Embryonic facial prominence (tissue), 1 donor: ENCODE data around the gene SEMA4G.

Source experiments
- DNase-seq: peaks from one replicate; pipeline ENCODE4 v3.0.0-alpha.2; 2016; ENCODE audit errors: extremely low spot score

Gene SEMA4G

DNA sequence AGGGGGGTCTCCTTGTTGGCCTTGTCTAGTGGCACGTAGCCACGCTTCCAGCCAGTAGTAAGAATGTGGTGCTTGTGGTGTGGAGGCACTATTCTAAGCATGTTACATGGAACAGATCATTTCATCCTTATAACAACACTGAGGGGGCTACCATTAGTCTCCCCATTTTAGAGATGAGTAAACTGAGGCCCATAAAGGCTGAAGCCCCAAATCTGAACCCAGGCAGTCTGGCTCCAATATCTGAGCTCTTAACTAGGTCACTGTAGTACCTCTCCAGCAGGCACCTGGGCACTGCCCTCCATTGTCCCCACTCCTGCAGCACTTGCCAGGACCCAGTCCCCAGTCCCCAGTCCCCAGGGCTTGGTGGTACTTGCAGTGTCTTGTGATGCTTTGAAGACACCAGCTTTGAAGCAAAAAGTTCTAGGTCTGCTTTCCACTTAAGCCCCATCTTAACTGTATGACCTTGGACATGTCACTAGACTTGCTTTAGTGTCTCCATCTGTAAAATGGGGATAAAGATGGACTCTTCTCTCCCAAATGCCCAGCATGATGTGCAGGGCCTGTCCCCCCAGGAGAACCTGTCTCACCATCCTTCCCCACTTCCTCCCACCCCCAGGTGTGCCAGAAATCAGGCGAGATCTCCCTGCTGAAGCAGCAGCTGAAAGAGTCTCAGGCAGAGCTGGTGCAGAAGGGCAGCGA is 36.7 kb downstream of the SEMA4G start:
- DNase-seq: no peak

DNA sequence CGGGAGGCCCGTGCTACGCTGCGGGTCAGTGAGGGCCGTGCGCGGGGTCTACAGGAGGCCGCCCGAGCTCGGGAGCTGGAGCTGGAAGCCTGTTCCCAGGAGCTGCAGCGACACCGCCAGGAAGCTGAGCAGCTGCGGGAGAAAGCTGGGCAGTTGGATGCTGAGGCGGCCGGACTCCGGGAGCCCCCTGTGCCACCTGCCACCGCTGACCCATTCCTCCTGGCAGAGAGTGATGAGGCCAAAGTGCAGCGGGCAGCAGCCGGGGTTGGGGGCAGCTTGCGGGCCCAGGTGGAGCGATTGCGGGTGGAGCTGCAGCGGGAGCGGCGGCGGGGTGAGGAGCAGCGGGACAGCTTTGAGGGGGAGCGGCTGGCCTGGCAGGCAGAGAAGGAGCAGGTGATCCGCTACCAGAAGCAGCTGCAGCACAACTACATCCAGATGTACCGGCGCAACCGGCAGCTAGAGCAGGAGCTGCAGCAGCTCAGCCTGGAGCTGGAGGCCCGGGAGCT is 37.3 kb downstream of the SEMA4G start:
- DNase-seq: no peak

DNA sequence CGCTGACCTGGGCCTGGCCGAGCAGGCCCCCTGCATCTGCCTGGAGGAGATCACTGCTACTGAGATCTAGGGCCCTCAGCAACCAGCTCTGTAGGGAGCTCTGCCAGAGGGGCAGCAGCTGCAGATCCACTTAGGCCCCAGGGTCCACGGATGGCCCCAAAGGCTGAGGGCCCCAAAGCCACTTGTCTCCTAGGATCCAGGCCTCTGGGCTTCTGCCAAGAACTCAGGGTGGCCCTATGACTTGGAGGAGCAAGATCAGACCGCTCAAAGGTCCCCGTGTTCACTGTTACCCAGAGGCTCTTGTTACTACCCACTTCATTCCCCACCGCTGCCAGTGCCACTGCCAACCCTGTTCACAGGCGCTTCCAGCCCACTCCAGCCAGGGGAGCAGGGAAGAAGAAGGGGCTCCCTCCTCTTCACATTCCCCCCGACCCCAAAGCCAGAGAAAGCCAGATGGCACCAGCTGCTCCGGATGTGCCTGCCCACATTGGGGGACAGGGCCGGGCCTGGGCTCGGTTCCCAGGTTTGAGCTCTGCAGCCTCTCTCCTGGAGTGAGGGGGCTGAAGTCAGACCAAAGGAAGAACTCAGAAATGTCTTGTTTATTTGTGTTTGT is 37.9 kb downstream of the SEMA4G start:
- DNase-seq: no peak

DNA sequence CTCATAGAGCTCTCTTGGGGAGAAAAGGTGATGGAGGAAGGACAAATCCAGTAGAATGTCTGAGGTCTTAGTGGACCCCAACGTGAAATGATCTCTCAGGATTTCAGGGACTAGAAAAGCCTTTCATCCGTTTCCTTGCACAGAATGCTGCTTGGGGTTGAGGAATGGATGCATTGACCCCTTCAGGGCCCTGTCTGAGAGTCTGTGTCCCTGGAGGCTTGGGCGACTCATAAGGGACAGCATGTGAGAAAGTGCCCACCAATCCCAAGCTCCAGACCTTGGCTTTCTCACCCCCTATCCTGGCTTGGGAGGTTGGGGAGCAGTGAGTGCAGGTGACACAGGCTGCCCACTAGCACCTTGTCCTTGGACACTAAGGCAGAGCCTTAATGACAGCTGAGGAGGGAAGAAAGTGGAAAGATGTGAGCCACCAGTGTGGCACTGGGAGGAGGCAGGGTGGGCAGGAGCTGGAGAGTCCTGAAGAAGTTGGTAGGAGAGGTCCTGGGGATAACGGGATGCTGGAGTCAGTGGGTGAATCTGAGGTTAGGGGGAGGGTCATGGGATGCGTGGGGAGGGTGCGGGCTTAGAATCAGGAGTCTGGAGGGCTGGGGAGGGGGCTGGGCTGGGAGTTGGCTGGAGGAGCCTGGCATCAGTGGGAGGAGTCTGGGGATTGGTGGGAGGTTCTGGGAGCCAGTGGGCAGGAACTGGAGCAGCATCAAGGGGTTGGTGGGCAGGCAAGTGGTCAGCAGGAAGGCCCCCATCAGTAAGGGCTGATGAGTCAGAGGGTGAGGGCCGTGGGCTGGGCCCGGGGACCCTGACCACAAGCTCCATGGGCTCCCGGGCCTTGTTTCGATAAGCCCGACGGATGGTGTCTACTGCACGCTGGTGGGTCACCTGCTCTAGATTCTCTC is 38.9 kb downstream of the SEMA4G start:
- DNase-seq: no peak

DNA sequence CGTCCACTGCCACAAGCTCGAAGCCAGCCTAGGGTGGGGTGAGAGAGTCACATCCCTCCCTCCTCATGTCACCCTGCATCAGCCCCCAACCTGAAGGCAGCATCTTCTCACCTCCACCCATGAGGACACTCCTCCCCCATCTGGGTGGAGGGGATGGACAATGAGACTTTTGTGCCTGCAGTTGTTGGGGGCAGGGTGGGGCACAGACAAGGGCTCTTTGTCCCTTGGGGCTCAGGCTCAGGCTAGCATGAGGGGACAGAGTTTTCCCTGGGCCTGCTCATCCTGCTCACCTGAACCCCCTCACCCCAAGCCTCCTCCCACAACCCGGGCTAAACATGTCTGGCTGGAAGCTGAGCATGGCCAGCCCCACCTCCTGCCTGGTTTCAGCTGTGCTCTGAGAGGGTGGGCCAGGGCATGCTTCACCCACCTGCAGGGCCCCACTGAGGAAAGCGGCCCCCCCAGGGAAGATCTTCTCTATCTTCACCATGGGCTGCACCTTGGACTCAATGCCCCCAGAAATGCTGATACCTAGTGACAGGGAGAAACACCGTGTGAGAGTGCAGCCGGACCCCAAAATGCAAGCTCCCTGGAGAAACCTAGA is 39.6 kb downstream of the SEMA4G start:
- no peak for DNase-seq

DNA sequence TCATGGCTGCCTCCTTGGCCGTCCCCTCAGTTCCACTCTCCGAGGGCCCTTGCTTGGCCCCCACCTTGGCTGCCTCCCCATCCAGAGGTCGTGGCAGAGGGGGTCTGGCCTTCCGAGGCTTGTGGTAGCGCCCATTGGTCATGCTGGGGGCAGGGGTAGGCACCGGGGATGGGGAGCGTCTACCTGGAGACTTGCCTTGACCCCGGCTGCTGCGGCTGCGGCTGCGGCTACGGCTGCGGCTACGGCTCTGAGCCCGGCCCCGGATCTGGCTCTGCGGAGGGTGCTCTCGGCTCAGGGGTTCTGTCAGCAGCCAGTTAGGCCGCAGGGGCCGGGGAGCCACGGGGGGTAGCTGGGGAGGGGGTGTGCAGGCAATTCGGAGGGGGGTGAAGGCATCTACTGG is 41.0 kb downstream of the SEMA4G start:
- no peak for DNase-seq

DNA sequence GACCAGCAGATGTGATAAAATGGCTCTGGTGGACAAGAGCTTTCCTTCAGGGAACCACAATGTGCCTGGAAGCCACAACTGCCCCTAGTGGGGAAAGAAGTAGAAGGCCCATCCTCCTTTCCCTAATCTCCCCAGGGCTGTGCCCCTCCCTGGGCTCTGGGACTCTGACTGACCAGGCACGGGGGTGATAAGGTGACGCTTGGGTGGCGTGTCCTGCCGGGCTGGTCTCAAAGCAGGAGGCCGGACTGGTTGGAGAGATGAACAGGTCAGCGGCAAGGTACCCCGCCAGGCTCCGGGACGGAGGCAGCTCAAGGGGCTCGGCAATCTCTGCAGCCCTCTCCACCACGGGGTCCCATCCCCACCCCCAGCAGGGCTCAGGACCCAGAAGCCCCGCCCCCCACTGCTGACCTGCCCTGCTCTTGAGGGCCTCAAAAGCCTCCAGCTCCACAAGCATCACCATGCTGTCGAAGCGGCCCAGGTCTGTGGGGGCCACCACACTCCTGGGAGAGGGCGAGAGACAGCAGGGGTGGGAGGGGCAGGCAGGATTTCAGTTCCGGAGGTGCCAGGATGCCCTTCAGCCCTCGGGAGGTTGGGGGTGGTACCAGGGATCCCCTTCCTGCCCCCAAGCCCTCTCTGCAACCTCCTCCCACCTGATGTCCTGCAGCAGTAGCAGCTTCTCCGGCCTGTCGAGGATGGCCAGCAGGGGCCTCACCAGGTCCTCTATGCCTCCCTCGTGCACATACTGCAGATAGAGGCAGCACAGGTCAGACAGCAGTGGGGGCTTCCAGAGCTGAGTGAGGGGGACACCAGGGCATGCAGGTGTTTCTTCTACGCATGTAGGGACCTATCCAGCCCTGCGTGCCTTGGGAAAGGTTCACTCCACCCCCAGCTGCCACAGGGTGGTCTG is 42.5 kb downstream of the SEMA4G start:
- DNase-seq: no peak

DNA sequence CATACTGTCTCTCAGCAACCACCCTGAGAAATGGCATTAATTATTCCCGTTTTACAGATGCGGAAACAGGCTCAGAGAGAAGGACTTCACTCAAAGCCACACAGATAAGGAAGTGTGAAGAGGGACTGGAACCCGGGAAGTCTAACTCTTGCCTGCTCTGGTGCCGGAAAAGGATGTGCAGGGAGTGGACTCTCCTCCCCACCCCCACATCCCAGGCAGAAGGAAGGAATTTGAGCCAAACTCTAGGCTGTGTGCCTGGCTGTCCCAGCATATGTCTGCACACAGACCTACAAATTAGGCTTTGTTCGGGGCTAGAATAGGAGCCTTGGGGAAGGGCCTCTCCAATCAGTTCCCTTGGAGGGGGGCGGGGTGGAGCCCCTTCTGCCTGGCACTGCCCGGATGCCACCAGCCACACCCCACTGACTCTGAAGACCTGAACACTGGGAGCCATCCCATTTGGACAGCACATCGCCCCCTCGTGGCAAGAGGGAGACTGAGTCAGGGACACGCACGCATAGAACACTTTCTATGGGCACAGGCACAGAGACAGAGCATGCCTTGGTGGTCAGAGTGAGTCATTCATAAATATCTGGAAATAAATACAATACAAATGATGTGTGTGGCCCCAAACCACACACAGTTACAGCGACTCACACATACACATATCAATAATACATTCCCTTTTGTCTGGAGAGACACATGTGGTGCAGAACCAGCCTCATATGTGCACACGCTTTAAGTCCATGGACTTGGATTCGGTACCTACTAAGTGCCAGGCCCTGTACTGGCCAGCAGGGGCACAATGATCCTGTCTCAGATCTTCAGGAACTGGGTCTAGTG is 43.4 kb downstream of the SEMA4G start:
- DNase-seq: peak; percentile 53

DNA sequence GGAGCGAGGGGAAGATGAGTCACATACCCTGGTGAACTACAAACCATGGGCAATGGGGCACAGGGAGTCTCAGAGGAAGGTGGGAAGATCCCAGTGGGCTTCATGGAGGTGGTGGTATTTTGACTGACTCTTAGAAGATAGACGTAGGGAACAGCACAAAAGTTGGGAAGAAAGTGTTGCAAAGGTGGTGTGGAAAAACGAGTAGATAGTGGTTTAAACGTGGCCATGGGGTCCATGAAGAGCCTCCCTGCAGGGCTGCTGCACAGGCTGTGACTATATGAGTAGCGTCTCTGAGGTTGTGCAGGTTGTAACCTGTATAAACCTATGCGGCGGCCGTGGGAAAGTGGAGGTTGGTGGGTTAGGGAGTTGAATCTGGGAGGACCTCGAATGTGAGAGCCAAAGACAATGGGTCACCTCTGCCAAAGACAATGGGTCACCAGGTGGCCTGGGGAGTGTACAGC is 44.1 kb downstream of the SEMA4G start:
- DNase-seq: no peak

DNA sequence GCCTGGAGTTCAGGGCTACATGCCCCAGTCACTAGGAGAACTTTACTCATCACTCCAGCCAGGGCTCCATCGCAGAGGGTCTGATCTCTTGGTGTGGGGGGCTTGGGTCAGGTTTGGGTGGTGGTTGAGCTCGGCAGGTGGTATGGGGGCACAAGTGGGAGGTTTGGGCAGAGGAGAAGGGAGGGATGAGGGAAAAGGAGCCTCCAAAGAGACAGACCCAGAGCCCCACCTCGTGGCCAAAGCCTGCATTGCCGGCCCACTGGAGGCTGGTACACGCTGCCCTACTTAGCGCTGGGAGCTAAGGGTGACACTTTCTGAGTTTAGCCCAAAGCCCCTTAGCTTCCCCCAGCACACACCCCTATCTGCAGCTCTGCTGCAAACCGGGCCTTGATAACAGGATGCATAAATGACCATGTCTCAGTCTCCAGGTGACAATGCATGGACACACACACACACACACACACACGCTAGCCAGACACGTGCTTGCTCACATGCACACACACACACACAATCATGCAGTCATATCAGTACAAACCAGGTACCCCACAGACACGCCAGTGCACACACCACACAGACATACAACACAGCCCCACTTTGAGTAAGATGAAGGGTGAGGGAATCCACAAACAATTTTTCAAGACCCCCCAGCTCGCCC is 45.1 kb downstream of the SEMA4G start:
- no peak for DNase-seq

DNA sequence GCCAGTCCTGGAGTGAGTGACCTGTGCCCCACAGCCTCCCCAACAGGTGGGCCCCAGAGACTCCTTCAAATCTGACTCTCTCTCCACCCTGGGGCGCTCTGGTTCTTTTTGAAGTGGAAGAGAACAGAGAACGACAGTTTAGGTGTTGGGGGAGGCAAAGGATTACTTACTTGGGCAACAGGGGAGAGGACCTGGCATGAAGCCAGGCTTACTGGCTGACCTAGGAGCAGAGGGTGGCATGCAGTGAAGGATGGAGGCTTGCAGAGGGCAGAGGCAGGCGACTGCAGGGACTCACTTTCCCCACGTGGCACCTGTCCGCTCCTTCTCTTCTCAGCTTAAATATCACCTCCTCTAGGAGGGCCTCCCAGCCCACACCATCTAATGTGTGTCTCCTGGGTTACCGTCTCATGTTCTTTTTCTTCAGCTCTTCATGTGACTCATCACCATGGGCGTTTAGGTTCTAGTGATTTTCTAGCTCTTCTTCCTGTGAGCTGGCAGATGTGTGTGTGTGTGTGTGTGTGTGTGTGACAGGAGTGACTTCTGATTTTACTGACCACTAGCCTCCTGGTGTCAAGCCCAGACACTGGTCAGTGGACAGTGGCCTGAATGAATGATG is 45.8 kb downstream of the SEMA4G start:
- no peak for DNase-seq

DNA sequence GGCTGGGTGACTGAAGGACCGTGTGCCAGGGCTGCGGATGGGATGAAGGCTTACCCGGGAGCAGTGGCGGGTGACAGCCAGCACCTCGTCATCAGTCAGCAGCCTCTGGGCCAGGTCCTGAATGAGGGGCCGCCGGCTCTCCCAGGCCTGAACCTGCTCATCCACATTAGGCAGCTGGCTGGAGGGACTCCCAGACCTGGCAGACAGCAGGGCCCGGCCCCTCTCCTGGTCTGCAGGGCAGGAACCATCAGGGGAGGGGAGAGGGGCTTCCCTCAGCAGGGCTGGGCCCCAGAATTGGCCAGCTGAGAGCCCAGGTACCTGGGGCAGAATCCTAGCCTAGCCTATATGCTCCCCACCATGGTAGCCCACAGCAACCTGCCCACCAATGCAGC is 46.3 kb downstream of the SEMA4G start:
- no peak for DNase-seq

DNA sequence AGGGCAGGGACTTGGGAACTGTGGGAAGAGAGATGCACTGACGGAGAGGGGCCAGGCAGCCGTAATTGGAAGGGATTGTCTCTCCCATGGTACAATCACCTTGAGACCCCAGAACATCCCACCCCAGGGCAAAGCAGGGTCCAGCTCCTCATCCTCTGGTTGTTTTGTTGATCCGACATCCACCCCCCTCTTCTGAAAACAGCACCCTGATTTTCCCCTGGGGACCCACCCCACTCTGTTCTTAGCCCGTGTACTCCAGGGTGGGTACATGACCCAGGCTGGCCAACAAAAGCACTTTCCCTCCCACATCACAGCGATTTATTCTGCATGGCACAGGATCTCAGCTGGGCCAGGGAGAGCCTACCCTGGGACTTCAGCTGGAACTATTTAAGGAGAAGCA is 47.5 kb downstream of the SEMA4G start:
- DNase-seq: no peak

DNA sequence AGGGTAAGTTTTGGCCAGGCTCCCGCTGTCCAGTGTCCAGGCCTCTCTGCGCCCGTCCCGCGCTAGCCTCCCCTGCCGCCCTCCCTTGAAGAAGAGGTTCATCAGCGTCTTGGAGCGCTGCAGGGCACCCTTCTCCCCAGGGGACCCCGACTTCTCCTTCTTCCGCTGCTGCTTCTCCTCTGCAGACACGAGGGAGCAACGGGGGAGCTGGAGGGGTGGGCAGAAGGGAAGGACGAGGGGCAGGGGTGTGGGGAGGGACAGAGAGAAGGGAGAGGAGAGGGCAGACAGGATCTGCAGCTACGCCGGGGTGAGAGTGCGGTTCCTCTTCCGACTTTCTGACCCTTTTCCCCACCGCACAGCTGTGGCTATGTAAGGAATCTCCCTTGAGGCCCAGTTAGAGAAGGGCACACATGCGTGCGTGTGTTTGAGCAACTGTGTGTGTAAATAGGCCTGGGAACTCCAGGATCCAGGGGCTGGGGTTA is 48.9 kb downstream of the SEMA4G start:
- no peak for DNase-seq

DNA sequence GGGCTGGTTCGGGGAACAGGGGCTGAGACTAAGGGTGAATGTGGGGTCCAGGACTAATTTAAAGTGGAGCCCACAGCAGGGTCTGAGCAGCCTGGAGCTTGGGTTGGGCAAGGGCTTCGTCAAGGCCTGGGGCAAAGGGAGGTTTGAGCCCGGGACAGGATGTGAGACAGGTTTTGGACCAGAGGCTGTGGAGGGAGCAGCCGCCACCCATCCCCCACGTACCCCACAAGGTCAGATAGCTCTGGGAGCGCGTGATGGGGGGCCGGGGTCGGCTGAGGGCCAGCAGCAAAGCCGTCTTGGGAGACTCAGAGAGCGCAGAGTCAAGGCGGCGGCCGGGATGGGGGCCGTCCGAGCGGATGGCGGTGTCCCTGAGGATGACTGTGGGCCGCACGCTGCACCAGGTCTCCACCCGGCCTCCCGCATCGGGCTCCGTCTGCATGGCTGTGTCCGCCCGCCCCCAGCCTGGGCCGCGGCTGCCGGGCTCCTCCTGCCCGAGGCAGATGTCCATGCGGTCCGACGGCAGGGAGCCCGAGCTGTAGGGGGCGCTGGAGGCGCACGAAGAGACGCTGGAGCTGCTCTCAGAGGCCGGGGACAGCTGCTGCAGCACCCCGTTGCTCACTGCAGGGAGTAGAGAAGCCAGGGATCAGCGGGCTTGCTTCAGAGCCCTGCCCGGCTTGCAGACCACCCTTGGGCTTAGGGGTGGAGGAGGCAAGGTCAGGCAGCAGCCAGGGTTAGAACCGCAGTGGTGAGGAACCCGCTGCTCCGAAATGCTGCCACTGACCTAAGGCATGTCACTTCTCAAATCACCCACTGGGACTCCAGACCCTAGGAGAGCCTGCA is 49.5 kb downstream of the SEMA4G start:
- DNase-seq: no peak
